ENCODE results near the gene TEPSIN. TPM values are rescaled to one million over a fixed set of nuclear protein-coding genes. Genes with fewer than 3 reads are reported as not detected.

The TEPSIN gene
- total and polyA plus RNA-seq, 4 donors = 3.2 to 22.9 (median 10.7) TPM

DNA sequence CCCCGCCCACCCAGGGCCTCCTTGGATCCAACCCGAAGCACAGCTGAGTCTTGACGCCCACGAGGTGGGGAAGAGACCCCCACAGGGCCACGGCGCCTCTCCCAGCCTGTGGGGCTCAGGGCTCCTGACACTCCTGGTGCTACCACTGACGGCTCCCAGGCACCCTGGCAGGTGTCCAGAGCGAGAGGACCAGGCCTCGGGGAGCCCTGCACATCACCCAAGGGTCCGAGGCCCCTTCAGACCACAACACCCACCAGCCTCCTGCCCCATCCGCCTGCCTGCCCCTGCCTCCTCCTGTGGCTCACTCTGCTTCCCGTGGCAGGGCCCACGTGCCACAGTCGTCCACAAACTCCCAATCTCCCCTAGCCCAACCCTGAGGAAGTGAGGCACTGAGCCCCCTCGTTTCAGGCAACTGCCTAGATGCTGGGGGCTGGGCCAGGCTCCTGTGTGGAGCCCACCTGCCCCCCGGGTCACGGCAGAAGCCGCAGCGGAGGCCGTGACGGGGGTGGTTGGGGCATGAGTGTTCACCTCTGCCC, 44.6 kb downstream of the TEPSIN start:
- no peak for TF ChIP-seq HNF4G (IDR thresholded peaks at IDR 0.05)
- no peak for TF ChIP-seq FOXA1 (IDR thresholded peaks at IDR 0.05)
- TF ChIP-seq TAF1 (conservative IDR thresholded peaks at IDR 0.05) = no peak
- no peak for TF ChIP-seq HNF4A (conservative IDR thresholded peaks at IDR 0.05)
- TF ChIP-seq, protein P1, sequence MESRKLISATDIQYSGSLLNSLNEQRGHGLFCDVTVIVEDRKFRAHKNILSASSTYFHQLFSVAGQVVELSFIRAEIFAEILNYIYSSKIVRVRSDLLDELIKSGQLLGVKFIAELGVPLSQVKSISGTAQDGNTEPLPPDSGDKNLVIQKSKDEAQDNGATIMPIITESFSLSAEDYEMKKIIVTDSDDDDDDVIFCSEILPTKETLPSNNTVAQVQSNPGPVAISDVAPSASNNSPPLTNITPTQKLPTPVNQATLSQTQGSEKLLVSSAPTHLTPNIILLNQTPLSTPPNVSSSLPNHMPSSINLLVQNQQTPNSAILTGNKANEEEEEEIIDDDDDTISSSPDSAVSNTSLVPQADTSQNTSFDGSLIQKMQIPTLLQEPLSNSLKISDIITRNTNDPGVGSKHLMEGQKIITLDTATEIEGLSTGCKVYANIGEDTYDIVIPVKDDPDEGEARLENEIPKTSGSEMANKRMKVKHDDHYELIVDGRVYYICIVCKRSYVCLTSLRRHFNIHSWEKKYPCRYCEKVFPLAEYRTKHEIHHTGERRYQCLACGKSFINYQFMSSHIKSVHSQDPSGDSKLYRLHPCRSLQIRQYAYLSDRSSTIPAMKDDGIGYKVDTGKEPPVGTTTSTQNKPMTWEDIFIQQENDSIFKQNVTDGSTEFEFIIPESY (IDR thresholded peaks at IDR 0.05) = no peak
- no peak for TF ChIP-seq JUND (IDR thresholded peaks at IDR 0.05)
- no peak for TF ChIP-seq RXRA (IDR thresholded peaks at IDR 0.05)
- TF ChIP-seq, protein P2, sequence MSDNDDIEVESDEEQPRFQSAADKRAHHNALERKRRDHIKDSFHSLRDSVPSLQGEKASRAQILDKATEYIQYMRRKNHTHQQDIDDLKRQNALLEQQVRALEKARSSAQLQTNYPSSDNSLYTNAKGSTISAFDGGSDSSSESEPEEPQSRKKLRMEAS (IDR thresholded peaks at IDR 0.05) = no peak
- TF ChIP-seq FOXA2 (IDR thresholded peaks at IDR 0.05) = no peak
- TF ChIP-seq, protein P3, sequence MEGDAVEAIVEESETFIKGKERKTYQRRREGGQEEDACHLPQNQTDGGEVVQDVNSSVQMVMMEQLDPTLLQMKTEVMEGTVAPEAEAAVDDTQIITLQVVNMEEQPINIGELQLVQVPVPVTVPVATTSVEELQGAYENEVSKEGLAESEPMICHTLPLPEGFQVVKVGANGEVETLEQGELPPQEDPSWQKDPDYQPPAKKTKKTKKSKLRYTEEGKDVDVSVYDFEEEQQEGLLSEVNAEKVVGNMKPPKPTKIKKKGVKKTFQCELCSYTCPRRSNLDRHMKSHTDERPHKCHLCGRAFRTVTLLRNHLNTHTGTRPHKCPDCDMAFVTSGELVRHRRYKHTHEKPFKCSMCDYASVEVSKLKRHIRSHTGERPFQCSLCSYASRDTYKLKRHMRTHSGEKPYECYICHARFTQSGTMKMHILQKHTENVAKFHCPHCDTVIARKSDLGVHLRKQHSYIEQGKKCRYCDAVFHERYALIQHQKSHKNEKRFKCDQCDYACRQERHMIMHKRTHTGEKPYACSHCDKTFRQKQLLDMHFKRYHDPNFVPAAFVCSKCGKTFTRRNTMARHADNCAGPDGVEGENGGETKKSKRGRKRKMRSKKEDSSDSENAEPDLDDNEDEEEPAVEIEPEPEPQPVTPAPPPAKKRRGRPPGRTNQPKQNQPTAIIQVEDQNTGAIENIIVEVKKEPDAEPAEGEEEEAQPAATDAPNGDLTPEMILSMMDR (IDR thresholded peaks at IDR 0.05; ENCODE audit: low read depth, low read length, missing input control) = no peak
- TF ChIP-seq, protein P4, sequence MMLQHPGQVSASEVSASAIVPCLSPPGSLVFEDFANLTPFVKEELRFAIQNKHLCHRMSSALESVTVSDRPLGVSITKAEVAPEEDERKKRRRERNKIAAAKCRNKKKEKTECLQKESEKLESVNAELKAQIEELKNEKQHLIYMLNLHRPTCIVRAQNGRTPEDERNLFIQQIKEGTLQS (IDR thresholded peaks at IDR 0.05) = no peak
- TF ChIP-seq SP1 (IDR thresholded peaks at IDR 0.05) = no peak
- no peak for TF ChIP-seq EGR1 (IDR thresholded peaks at IDR 0.05; ENCODE audit: low read depth in 2 of 2)
- TF ChIP-seq, protein P5, sequence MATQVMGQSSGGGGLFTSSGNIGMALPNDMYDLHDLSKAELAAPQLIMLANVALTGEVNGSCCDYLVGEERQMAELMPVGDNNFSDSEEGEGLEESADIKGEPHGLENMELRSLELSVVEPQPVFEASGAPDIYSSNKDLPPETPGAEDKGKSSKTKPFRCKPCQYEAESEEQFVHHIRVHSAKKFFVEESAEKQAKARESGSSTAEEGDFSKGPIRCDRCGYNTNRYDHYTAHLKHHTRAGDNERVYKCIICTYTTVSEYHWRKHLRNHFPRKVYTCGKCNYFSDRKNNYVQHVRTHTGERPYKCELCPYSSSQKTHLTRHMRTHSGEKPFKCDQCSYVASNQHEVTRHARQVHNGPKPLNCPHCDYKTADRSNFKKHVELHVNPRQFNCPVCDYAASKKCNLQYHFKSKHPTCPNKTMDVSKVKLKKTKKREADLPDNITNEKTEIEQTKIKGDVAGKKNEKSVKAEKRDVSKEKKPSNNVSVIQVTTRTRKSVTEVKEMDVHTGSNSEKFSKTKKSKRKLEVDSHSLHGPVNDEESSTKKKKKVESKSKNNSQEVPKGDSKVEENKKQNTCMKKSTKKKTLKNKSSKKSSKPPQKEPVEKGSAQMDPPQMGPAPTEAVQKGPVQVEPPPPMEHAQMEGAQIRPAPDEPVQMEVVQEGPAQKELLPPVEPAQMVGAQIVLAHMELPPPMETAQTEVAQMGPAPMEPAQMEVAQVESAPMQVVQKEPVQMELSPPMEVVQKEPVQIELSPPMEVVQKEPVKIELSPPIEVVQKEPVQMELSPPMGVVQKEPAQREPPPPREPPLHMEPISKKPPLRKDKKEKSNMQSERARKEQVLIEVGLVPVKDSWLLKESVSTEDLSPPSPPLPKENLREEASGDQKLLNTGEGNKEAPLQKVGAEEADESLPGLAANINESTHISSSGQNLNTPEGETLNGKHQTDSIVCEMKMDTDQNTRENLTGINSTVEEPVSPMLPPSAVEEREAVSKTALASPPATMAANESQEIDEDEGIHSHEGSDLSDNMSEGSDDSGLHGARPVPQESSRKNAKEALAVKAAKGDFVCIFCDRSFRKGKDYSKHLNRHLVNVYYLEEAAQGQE (IDR thresholded peaks at IDR 0.05) = no peak
- no peak for TF ChIP-seq RAD21 (IDR thresholded peaks at IDR 0.05)
- TF ChIP-seq YY1 (IDR thresholded peaks at IDR 0.05) = no peak
- no peaks in the 10 kb centered on the region for H3K36me3 ChIP-seq (ENCODE audit: control insufficient read depth in 4 of 4, insufficient read depth in 3 of 4, low read depth in 1 of 4, low read length in 3 of 4)
- WGBS = 95% methylated on average over 21 of the region's 21 CpGs

More for the DNA sequence above, 44.6 kb downstream of the TEPSIN start:
- Histone ChIP-seq H3K4me3 (ENCODE audit: low read depth in 1 of 3, low read length in 3 of 3) (no peak overlapping the region), H3K9ac (ENCODE audit: low read depth in 1 of 2, low read length in 2 of 2) (no peak overlapping the region), H3K27me3 (ENCODE audit: control insufficient read depth in 4 of 4, insufficient read depth in 4 of 4, low read length in 3 of 4) (no peaks in the 10 kb centered on the region), H3K27ac (ENCODE audit: low read depth in 1 of 2, low read length in 2 of 2) (no peak overlapping the region), H3K4me1 (ENCODE audit: control insufficient read depth in 4 of 4, insufficient read depth in 4 of 4, low read length in 3 of 4) (no peaks in the 10 kb centered on the region), H3K9me3 (ENCODE audit: control insufficient read depth in 4 of 4, low read length in 3 of 4) (no peaks in the 10 kb centered on the region)
- no peak for DNase-seq (ENCODE audit: low spot score)
